Mucosa of rectum (tissue), 2 donors: ENCODE data around the gene CYREN.

Experiments
- H3K27ac ChIP-seq, 2 donors: one replicate each; pipeline ENCODE4 v1.7.0; 2013; ENCODE audit warnings: inconsistent platforms in 2 of 2, low read depth in 2 of 2, low read length in 2 of 2
- H3K27me3 ChIP-seq, 2 donors: one replicate each; pipeline ENCODE4 v1.7.0; 2013; ENCODE audit warnings: low read length in 2 of 2; ENCODE audit not compliant: control insufficient read depth in 2 of 2, insufficient read depth in 2 of 2
- H3K36me3 ChIP-seq, 2 donors: one replicate each; pipeline ENCODE4 v1.7.0; 2013; ENCODE audit warnings: low read length in 2 of 2; ENCODE audit not compliant: control insufficient read depth in 2 of 2, insufficient read depth in 2 of 2
- H3K4me1 ChIP-seq, 2 donors: one replicate each; pipeline ENCODE4 v1.7.0; 2013; ENCODE audit warnings: low read length in 2 of 2, mild to moderate bottlenecking in 1 of 2; ENCODE audit not compliant: control insufficient read depth in 2 of 2, insufficient read depth in 2 of 2
- H3K4me3 ChIP-seq, 2 donors: one replicate each; pipeline ENCODE4 v1.7.0; 2013; ENCODE audit warnings: low read length in 2 of 2
- H3K9ac ChIP-seq, 2 donors: one replicate each; pipeline ENCODE4 v1.7.0; 2013; ENCODE audit warnings: low read length in 2 of 2, low read depth in 1 of 2, mild to moderate bottlenecking in 1 of 2
- H3K9me3 ChIP-seq, 2 donors: one replicate each; pipeline ENCODE4 v1.7.0; 2013; ENCODE audit warnings: low read length in 2 of 2; ENCODE audit not compliant: control insufficient read depth in 2 of 2
- donor health status: healthy.
- donor health status: Normal muscosa, but diverticular disease.

CYREN gene

GRCh38 chr7:135208102-135208793 is 37.7 kb upstream of the CYREN start:
- Histone ChIP-seq H3K4me3 (no peak overlapping the region), H3K9me3 (no peaks in the 10 kb centered on the region), H3K9ac (no peak overlapping the region), H3K27me3 (no peaks in the 10 kb centered on the region), H3K4me1 (peaks cover 5% of the 10 kb centered on the region in 2 donors), H3K36me3 (peaks cover 7 to 17% of the 10 kb centered on the region in 2 donors), H3K27ac (no peak overlapping the region)

GRCh38 chr7:135207406-135208101 is 37.0 kb upstream of the CYREN start:
- H3K36me3 ChIP-seq: peaks cover 12 to 23% of the 10 kb centered on the region in 2 donors
- no peak overlapping the region for H3K4me3 ChIP-seq
- no peaks in the 10 kb centered on the region for H3K9me3 ChIP-seq
- peaks cover 5% of the 10 kb centered on the region in 2 donors for H3K4me1 ChIP-seq
- H3K27me3 ChIP-seq: no peaks in the 10 kb centered on the region
- no peak overlapping the region for H3K27ac ChIP-seq
- no peak overlapping the region for H3K9ac ChIP-seq

GRCh38 chr7:135206941-135207391 is 36.5 kb upstream of the CYREN start:
- Histone ChIP-seq H3K27me3 (no peaks in the 10 kb centered on the region), H3K4me1 (peaks cover 5% of the 10 kb centered on the region in 2 donors), H3K9me3 (no peaks in the 10 kb centered on the region), H3K36me3 (peaks cover 12 to 24% of the 10 kb centered on the region in 2 donors), H3K9ac (no peak overlapping the region), H3K4me3 (no peak overlapping the region), H3K27ac (no peak overlapping the region)

- Histone ChIP-seq H3K27ac (no peak overlapping the region), H3K9ac (no peak overlapping the region), H3K36me3 (peaks cover 15 to 31% of the 10 kb centered on the region in 2 donors), H3K4me3 (no peak overlapping the region), H3K9me3 (no peaks in the 10 kb centered on the region), H3K27me3 (no peaks in the 10 kb centered on the region), H3K4me1 (peaks cover 2 to 3% of the 10 kb centered on the region in 2 donors)
Measured at GRCh38 chr7:135205850-135206249, 35.3 kb upstream of the CYREN start.

- Histone ChIP-seq H3K9ac (no peak overlapping the region), H3K4me1 (no peaks in the 10 kb centered on the region), H3K9me3 (no peaks in the 10 kb centered on the region), H3K27ac (no peak overlapping the region), H3K4me3 (no peak overlapping the region), H3K27me3 (no peaks in the 10 kb centered on the region), H3K36me3 (peaks cover 15 to 35% of the 10 kb centered on the region in 2 donors)
Measured at GRCh38 chr7:135204876-135205275, 34.4 kb upstream of the CYREN start.

- Histone ChIP-seq H3K36me3 (peaks cover 17 to 39% of the 10 kb centered on the region in 2 donors), H3K4me3 (no peak overlapping the region), H3K4me1 (no peaks in the 10 kb centered on the region), H3K27me3 (no peaks in the 10 kb centered on the region), H3K27ac (no peak overlapping the region), H3K9me3 (no peaks in the 10 kb centered on the region), H3K9ac (no peak overlapping the region)
Measured at GRCh38 chr7:135204341-135204749, 33.8 kb upstream of the CYREN start.

GRCh38 chr7:135201350-135201749 is 30.8 kb upstream of the CYREN start:
- Histone ChIP-seq H3K36me3 (peaks cover 27 to 49% of the 10 kb centered on the region in 2 donors), H3K4me1 (no peaks in the 10 kb centered on the region), H3K9ac (no peak overlapping the region)

GRCh38 chr7:135200821-135201331 is 30.4 kb upstream of the CYREN start:
- Histone ChIP-seq H3K9ac (no peak overlapping the region), H3K9me3 (no peaks in the 10 kb centered on the region), H3K27me3 (no peaks in the 10 kb centered on the region), H3K36me3 (peaks cover 28 to 49% of the 10 kb centered on the region in 2 donors), H3K4me3 (no peak overlapping the region), H3K4me1 (no peaks in the 10 kb centered on the region), H3K27ac (no peak overlapping the region)

More at GRCh38 chr7:135201350-135201749, 30.8 kb upstream of the CYREN start:
- no peak overlapping the region for H3K4me3 ChIP-seq
- H3K9me3 ChIP-seq: no peaks in the 10 kb centered on the region
- no peaks in the 10 kb centered on the region for H3K27me3 ChIP-seq
- H3K27ac ChIP-seq: no peak overlapping the region

GRCh38 chr7:135199439-135199838 is 28.9 kb upstream of the CYREN start:
- Histone ChIP-seq H3K9ac (no peak overlapping the region), H3K27ac (no peak overlapping the region), H3K36me3 (peaks cover 33 to 46% of the 10 kb centered on the region in 2 donors), H3K9me3 (no peaks in the 10 kb centered on the region), H3K27me3 (no peaks in the 10 kb centered on the region), H3K4me1 (no peaks in the 10 kb centered on the region), H3K4me3 (no peak overlapping the region)
